Body of pancreas (tissue), 4 donors: ENCODE data around the gene WSB1. TPM values are rescaled to one million over a fixed set of nuclear protein-coding genes. Genes with fewer than 3 reads are reported as not detected.

Experiments
- ATAC-seq: fragments of 150-250 bp; one replicate; pipeline ENCODE4 v1.9.1; 2016
- DNase-seq, 4 donors: peaks; one replicate each; pipeline ENCODE4 v3.0.0-alpha.2; 2019
- H3K27ac ChIP-seq, 4 donors: fragments of 200-600 bp; sonication (generic); 1 replicate in 3 of 4; 2 replicates in 1 of 4; pipeline versions ENCODE4 v1.5.1 to v1.6.1; 2016 to 2019; ENCODE audit warnings: mild to moderate bottlenecking in 1 of 4, mixed read lengths in 1 of 4, moderate library complexity in 1 of 4
- H3K27me3 ChIP-seq, 2 donors: fragments of 200-600 bp; sonication (generic); one replicate each; pipeline ENCODE4 v1.6.0; 2016; ENCODE audit warnings: mild to moderate bottlenecking in 1 of 2
- H3K36me3 ChIP-seq, 2 donors: fragments of 200-600 bp; sonication (generic); replicated peaks in 1 of 2; 2 replicates each; pipeline ENCODE4 v1.5.1; 2016; ENCODE audit warnings: low read depth in 2 of 2; ENCODE audit not compliant: insufficient read depth in 1 of 2
- H3K4me1 ChIP-seq: fragments of 200-600 bp; sonication (generic); one replicate; pipeline ENCODE4 v1.6.0; 2016
- H3K4me3 ChIP-seq, 2 donors: fragments of 200-600 bp; sonication (generic); 1 replicate in 1 of 2; 2 replicates in 1 of 2; pipeline ENCODE4 v1.5.1; 2016 to 2019
- H3K9me3 ChIP-seq, 3 donors: fragments of 200-600 bp; sonication (generic); 1 replicate in 2 of 3; 2 replicates in 1 of 3; pipeline ENCODE4 v1.5.1; 2016
- POLR2A ChIP-seq, 3 donors: fragments of 450-650 bp; IDR thresholded peaks; one replicate each; pipeline ENCODE4 v1.6.1; 2016; ENCODE audit warnings: antibody characterized with exemption in 3 of 3, mild to moderate bottlenecking in 2 of 3
- WGBS, 2 donors: methylation state at CpG; one replicate each; pipeline ENCODE4 v1.1.5; 2017; 5-methylcytosine and 5-hydroxymethylcytosine counted together
- intact Hi-C: fragments of 100-400 bp; cut with DNase I; formaldehyde crosslinking; loops from one replicate; pipeline ENCODE4 v1.15.1; 2023
- total RNA-seq, 2 donors: library from RNA; depleted of rRNA; stranded (reverse); fragments of >200 nt; gene quantifications; one replicate each; pipeline ENCODE4 v1.1.0, GENCODE V29; 2016
- TF ChIP-seq, protein P1 (sequence below), 7 experiments: fragments of 450-650 bp in 4 of 7; fragments of 200-600 bp in 3 of 7; sonication (generic) in 3 of 7; IDR thresholded peaks; one replicate each; pipeline ENCODE4 v1.5.1; 2016 to 2019; ENCODE audit warnings: antibody characterized with exemption in 7 of 7

The WSB1 gene
- total RNA-seq, 2 donors from 2014 or later = 106 to 147 TPM

GRCh38 chr17:27319541-27320221, 25.8 kb downstream of the WSB1 start:
- WGBS, 2 donors = 23 to 31% methylated on average over 4 of the region's 4 CpGs
- no peak for TF ChIP-seq POLR2A (IDR thresholded peaks at IDR 0.05)
- TF ChIP-seq, protein P1, sequence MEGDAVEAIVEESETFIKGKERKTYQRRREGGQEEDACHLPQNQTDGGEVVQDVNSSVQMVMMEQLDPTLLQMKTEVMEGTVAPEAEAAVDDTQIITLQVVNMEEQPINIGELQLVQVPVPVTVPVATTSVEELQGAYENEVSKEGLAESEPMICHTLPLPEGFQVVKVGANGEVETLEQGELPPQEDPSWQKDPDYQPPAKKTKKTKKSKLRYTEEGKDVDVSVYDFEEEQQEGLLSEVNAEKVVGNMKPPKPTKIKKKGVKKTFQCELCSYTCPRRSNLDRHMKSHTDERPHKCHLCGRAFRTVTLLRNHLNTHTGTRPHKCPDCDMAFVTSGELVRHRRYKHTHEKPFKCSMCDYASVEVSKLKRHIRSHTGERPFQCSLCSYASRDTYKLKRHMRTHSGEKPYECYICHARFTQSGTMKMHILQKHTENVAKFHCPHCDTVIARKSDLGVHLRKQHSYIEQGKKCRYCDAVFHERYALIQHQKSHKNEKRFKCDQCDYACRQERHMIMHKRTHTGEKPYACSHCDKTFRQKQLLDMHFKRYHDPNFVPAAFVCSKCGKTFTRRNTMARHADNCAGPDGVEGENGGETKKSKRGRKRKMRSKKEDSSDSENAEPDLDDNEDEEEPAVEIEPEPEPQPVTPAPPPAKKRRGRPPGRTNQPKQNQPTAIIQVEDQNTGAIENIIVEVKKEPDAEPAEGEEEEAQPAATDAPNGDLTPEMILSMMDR (IDR thresholded peaks at IDR 0.05) = no peak
- H3K4me1 ChIP-seq = peaks cover 19% of the 10 kb centered on the region
- H3K27me3 ChIP-seq = no peaks in the 10 kb centered on the region
- H3K9me3 ChIP-seq = no peaks in the 10 kb centered on the region
- H3K4me3 ChIP-seq = no peak overlapping the region
- peaks cover 0 to 8% of the 10 kb centered on the region in 2 donors for H3K36me3 ChIP-seq
- intact Hi-C loops = loop anchor here (5.0 kb wide), 1 partner anchor 72 kb away; no protein-coding TSS in a partner anchor
- DNase-seq (peak; percentile 67 to 89 (median 82)), ATAC-seq (peak; percentile 80)
- peak overlapping the region; percentile 27 to 61 (median 41) for H3K27ac ChIP-seq

GRCh38 chr17:27320222-27320560, 26.3 kb downstream of the WSB1 start:
- Histone ChIP-seq H3K27ac (peak overlapping the region; percentile 27 to 61 (median 41)), H3K27me3 (no peaks in the 10 kb centered on the region), H3K36me3 (peaks cover 0 to 4% of the 10 kb centered on the region in 2 donors), H3K4me1 (peaks cover 19% of the 10 kb centered on the region), H3K9me3 (no peaks in the 10 kb centered on the region), H3K4me3 (no peak overlapping the region)
- intact Hi-C loops = loop anchor here (5.0 kb wide), 1 partner anchor 73 kb away; no protein-coding TSS in a partner anchor
- DNase-seq = no peak
- WGBS, 2 donors = 61 to 64% methylated on average over 4 of the region's 4 CpGs
- no peak for ATAC-seq
- TF ChIP-seq, protein P1 (IDR thresholded peaks at IDR 0.05) = no peak
- no peak for TF ChIP-seq POLR2A (IDR thresholded peaks at IDR 0.05)

DNA sequence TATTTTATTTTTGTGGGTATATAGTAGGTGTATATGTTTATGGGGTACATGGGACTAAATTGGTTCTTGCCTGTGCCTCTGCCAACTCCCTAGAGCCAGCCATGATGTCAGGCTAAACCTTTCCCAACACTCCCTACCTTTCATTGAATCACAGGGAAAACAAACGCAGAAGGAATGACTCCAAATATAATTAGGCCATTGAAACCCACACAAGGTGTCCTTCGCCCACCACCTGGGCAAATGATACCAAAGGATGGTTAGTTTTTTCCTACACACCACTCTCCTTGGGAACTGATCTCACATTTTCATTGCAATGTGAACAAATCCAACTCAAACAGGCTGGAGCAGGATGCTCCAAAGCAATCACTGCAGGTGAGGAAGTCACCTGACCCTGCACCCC, 27.5 kb downstream of the WSB1 start:
- Histone ChIP-seq H3K27me3 (no peaks in the 10 kb centered on the region), H3K4me3 (no peak overlapping the region), H3K4me1 (peaks cover 19% of the 10 kb centered on the region), H3K36me3 (peaks cover 0 to 3% of the 10 kb centered on the region in 2 donors), H3K27ac (no peak overlapping the region), H3K9me3 (no peaks in the 10 kb centered on the region)
- ATAC-seq = no peak
- intact Hi-C loops = loop anchor here (5.0 kb wide), 1 partner anchor 74 kb away; no protein-coding TSS in a partner anchor
- WGBS, 2 donors = 73 to 77% methylated on average over 2 of the region's 2 CpGs
- DNase-seq = no peak
- TF ChIP-seq, protein P1 (IDR thresholded peaks at IDR 0.05) = no peak
- TF ChIP-seq POLR2A (IDR thresholded peaks at IDR 0.05) = no peak

GRCh38 chr17:27322026-27322425, 28.1 kb downstream of the WSB1 start:
- Histone ChIP-seq H3K9me3 (no peaks in the 10 kb centered on the region), H3K27ac (no peak overlapping the region), H3K4me3 (no peak overlapping the region), H3K4me1 (peaks cover 19% of the 10 kb centered on the region), H3K27me3 (no peaks in the 10 kb centered on the region), H3K36me3 (peaks cover 0 to 1% of the 10 kb centered on the region in 2 donors)
- peak in 1 of 4 donors; percentile 6 for DNase-seq
- intact Hi-C loops = loop anchor here (5.0 kb wide), 1 partner anchor 75 kb away; no protein-coding TSS in a partner anchor
- ATAC-seq = no peak
- no peak for TF ChIP-seq POLR2A (IDR thresholded peaks at IDR 0.05)
- TF ChIP-seq, protein P1 (IDR thresholded peaks at IDR 0.05) = no peak
- 83% methylated on average over 1 of the region's 1 CpG; no CpG with 5 or more reads in 1 of the 2 donors for WGBS, 2 donors
